SK-N-SH (cell line): Measurements from ENCODE around the gene ZDHHC11B. TPM values are rescaled to one million over a fixed set of nuclear protein-coding genes. Genes with fewer than 3 reads are reported as not detected.
"Not testable (repeated sequence)": the region's sequence is repeated elsewhere in the genome, so short reads cannot be mapped to it uniquely, and the experiment has no call there.

ENCODE experiments used
- CTCF ChIA-PET: fragments of 300-600, 350-600 bp; formaldehyde crosslinking; extraction: SDS; loops from one replicate; lab custom pipeline; 2021; lab: Yijun Ruan, JAX
- POLR2A ChIA-PET: fragments of 350-600 bp; sonication (Branson Sonifier 250); formaldehyde crosslinking; extraction: SDS; loops from one replicate; lab custom pipeline; 2020; ENCODE audit warnings: antibody characterized with exemption, inconsistent platforms; lab: Yijun Ruan, JAX
- DNase-seq: peaks from one replicate; pipeline ENCODE4 v3.0.0; 2012
- H2AFZ ChIP-seq: fragments of 200-600 bp; sonication (generic); 2 replicates; pipeline ENCODE4 v1.8.1; 2016; ENCODE audit warnings: antibody characterized with exemption, mild to moderate bottlenecking, low read depth
- H3F3A ChIP-seq: fragments of 200-600 bp; sonication (generic); replicated peaks from 2 replicates; pipeline ENCODE3; 2016; ENCODE audit warnings: antibody characterized with exemption, mild to moderate bottlenecking; ENCODE audit not compliant: insufficient read depth
- H3K27ac ChIP-seq, 2 experiments: fragments of 200-500 bp in 1 of 2; fragments of 200-600 bp in 1 of 2; sonication (Bioruptor generic) in 1 of 2; sonication (generic), shearing (Covaris generic) in 1 of 2; 2 replicates each; pipeline versions ENCODE4 v1.5.1 to v1.6.1; 2014 to 2016; ENCODE audit warnings: low read depth in 2 of 2, inconsistent platforms in 1 of 2, low read length in 1 of 2, mild to moderate bottlenecking in 1 of 2, mixed read lengths in 1 of 2
- H3K27me3 ChIP-seq: fragments of 200-600 bp; sonication (generic), shearing (Covaris generic); 2 replicates; pipeline ENCODE4 v1.6.1; 2016; ENCODE audit warnings: mixed run types; ENCODE audit not compliant: insufficient read depth
- H3K36me3 ChIP-seq, 2 experiments: fragments of 200-500 bp in 1 of 2; fragments of 200-600 bp in 1 of 2; sonication (Bioruptor generic) in 1 of 2; sonication (generic) in 1 of 2; replicated peaks in 1 of 2; 2 replicates each; pipeline versions ENCODE3 to v1.5.1; 2014 to 2016; ENCODE audit warnings: low read length in 1 of 2, mild to moderate bottlenecking in 1 of 2; ENCODE audit not compliant: insufficient read depth in 2 of 2, control insufficient read depth in 1 of 2
- H3K4me1 ChIP-seq, 2 experiments: fragments of 200-500 bp in 1 of 2; fragments of 200-600 bp in 1 of 2; sonication (Bioruptor generic) in 1 of 2; sonication (generic), shearing (Covaris generic) in 1 of 2; 2 replicates each; pipeline versions ENCODE4 v1.5.1 to v1.6.1; 2014 to 2016; ENCODE audit warnings: low read depth in 1 of 2, low read length in 1 of 2, mixed run types in 1 of 2; ENCODE audit not compliant: insufficient read depth in 2 of 2, control insufficient read depth in 1 of 2
- H3K4me2 ChIP-seq: fragments of 200-600 bp; sonication (generic), shearing (Covaris generic); 2 replicates; pipeline ENCODE4 v1.6.1; 2017; ENCODE audit warnings: mixed run types
- H3K4me3 ChIP-seq, 2 experiments: fragments of 200-500 bp in 1 of 2; fragments of 200-600 bp in 1 of 2; sonication (Bioruptor generic) in 1 of 2; sonication (generic), shearing (Covaris generic) in 1 of 2; 2 replicates each; pipeline versions ENCODE4 v1.5.1 to v1.8.1; 2014 to 2016; ENCODE audit warnings: low read depth in 2 of 2, inconsistent platforms in 1 of 2, low read length in 1 of 2, mild to moderate bottlenecking in 1 of 2, mixed read lengths in 1 of 2, moderate library complexity in 1 of 2
- H3K79me2 ChIP-seq: fragments of 200-600 bp; sonication (generic); 2 replicates; pipeline ENCODE4 v1.8.1; 2017; ENCODE audit warnings: mild to moderate bottlenecking; ENCODE audit not compliant: insufficient read depth
- H3K9ac ChIP-seq: fragments of 200-600 bp; sonication (generic); 2 replicates; pipeline ENCODE4 v1.6.1; 2017; ENCODE audit warnings: mixed run types
- H3K9me2 ChIP-seq: fragments of 200-600 bp; sonication (generic); 2 replicates; pipeline ENCODE4 v1.6.1; 2017; ENCODE audit warnings: mixed run types
- H3K9me3 ChIP-seq: fragments of 200-600 bp; sonication (generic); 2 replicates; pipeline ENCODE4 v1.6.1; 2017; ENCODE audit warnings: mixed run types, mild to moderate bottlenecking, moderate library complexity
- H4K20me1 ChIP-seq: fragments of 200-600 bp; sonication (generic); 2 replicates; pipeline ENCODE4 v1.6.1; 2017; ENCODE audit warnings: mild to moderate bottlenecking, mixed run types; ENCODE audit not compliant: insufficient read depth
- CHD2 ChIP-seq: fragments of 150-350 bp; IDR thresholded peaks from 2 replicates; pipeline ENCODE4 v1.6.1; 2018; ENCODE audit warnings: low read length; ENCODE audit not compliant: partially characterized antibody
- CTCF ChIP-seq: fragments of 200-600 bp; sonication (generic); IDR thresholded peaks from 2 replicates; pipeline ENCODE4 v1.6.1; 2017; ENCODE audit warnings: antibody characterized with exemption, mild to moderate bottlenecking, moderate library complexity
- EP300 ChIP-seq, 2 experiments: IDR thresholded peaks; 2 replicates each; pipeline versions ENCODE4 v1.4.0 to v1.6.1; 2012; ENCODE audit warnings: borderline replicate concordance in 1 of 2, low read depth in 1 of 2, low read length in 1 of 2
- EZH2phosphoT487 ChIP-seq: fragments of 200-600 bp; sonication (generic); IDR thresholded peaks from 2 replicates; pipeline ENCODE4 v1.6.1; 2017; ENCODE audit warnings: low read depth, mixed run types, mild to moderate bottlenecking, antibody characterized with exemption, moderate library complexity, borderline replicate concordance
- FOXJ3 ChIP-seq: sonication (generic); formaldehyde crosslinking; IDR thresholded peaks from 2 replicates; pipeline ENCODE4 v1.5.1; 2020; ENCODE audit warnings: mild to moderate bottlenecking, missing genetic modification reagents
- FOXM1 ChIP-seq: IDR thresholded peaks from 2 replicates; pipeline ENCODE4 v1.4.0; 2012; ENCODE audit warnings: low read depth, mild to moderate bottlenecking
- GABPA ChIP-seq: IDR thresholded peaks from 2 replicates; pipeline ENCODE4 v1.4.0; 2012; ENCODE audit warnings: low read depth, mild to moderate bottlenecking
- GATA2 ChIP-seq: sonication (generic); formaldehyde crosslinking; IDR thresholded peaks from 2 replicates; pipeline ENCODE4 v1.5.0; 2020; ENCODE audit warnings: mild to moderate bottlenecking, missing genetic modification reagents
- MEF2A ChIP-seq: IDR thresholded peaks from 2 replicates; pipeline ENCODE4 v1.4.0; 2012; ENCODE audit warnings: low read depth, borderline replicate concordance
- NRF1 ChIP-seq: IDR thresholded peaks from 2 replicates; pipeline ENCODE4 v1.6.1; 2012; ENCODE audit warnings: low read depth, mild to moderate bottlenecking, low read length
- POLR2AphosphoS5 ChIP-seq: IDR thresholded peaks from 2 replicates; pipeline ENCODE4 v1.6.1; 2012; ENCODE audit warnings: low read depth, low read length
- RCOR1 ChIP-seq: fragments of 150-350 bp; IDR thresholded peaks from 2 replicates; pipeline ENCODE4 v1.6.1; 2017; ENCODE audit warnings: antibody characterized with exemption, low read length
- RFX5 ChIP-seq: IDR thresholded peaks from 2 replicates; pipeline ENCODE4 v1.6.1; 2012; ENCODE audit warnings: mild to moderate bottlenecking, improper control_type of control experiment, low read length
- SIN3A ChIP-seq: IDR thresholded peaks from 2 replicates; pipeline ENCODE4 v1.6.1; 2012; ENCODE audit warnings: low read depth, mild to moderate bottlenecking, low read length, moderate library complexity, borderline replicate concordance
- SMC3 ChIP-seq: IDR thresholded peaks from 2 replicates; pipeline ENCODE4 v1.6.1; 2012; ENCODE audit warnings: low read depth, low read length, improper control_type of control experiment
- TCF12 ChIP-seq: IDR thresholded peaks from 2 replicates; pipeline ENCODE4 v1.4.0; 2012
- ZBTB33 ChIP-seq: IDR thresholded peaks from 2 replicates; pipeline ENCODE4 v1.4.0; 2012; ENCODE audit warnings: low read depth, borderline replicate concordance
- WGBS: methylation state at CpG from one replicate; pipeline ENCODE4 v1.1.6; 2017; ENCODE audit warnings: low lambda C conversion rate; 5-methylcytosine and 5-hydroxymethylcytosine counted together
- polyA plus RNA-seq, 3 experiments: library from polyadenylated mRNA; depleted of rRNA; stranded (reverse); fragments of >200 nt; gene quantifications; 2 replicates each; pipeline ENCODE4 v1.2.3, GENCODE V29; 2012
- TF ChIP-seq, protein P1 (sequence below): IDR thresholded peaks from 2 replicates; pipeline ENCODE4 v1.4.0; 2012; ENCODE audit warnings: low read depth
- TF ChIP-seq, protein P2 (sequence below): IDR thresholded peaks from 2 replicates; pipeline ENCODE4 v1.6.1; 2012; ENCODE audit warnings: mild to moderate bottlenecking, low read depth, low read length, moderate library complexity

ZDHHC11B gene
- polyA plus RNA-seq, 1 of the 3 experiments (the other 2 are of a cell fraction), result not detected

DNA sequence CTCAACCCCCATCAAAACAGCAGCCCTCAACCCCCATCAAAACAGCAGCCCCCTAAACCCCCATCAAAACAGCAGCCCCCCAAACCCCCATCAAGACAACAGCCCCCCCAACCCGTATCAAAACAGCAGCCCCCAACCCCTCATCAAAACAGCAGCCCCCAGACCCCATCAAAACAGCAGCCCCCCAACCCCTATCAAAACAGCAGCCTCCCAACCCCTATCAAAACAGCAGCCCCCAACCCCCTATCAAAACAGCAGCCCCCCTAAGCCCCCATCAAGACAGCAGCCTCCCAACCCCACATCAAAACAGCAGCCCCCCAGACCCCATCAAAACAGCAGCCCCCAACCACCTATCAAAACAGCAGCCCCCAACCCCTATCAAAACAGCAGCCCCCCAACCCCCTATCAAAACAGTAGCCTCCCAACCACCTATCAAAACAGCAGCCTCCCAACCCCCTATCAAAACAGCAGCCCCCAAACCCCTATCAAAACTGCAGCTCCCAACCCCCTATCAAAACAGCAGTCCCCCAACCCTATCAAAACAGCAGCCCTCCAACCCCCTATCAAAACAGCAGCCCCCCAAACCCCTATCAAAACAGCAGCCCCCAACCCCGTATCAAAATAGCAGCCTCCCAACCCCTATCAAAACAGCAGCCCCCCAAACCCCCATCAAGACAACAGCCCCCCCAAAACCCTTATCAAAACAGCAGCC is 92.6 kb downstream of the ZDHHC11B start:
- CTCF ChIA-PET, result no interaction called here
- peak; percentile 33 for DNase-seq
- no peaks in the 10 kb centered on the region for H3F3A ChIP-seq
- H3K79me2 ChIP-seq, result no peaks in the 10 kb centered on the region
- TF ChIP-seq GABPA (no peak), RCOR1 (no peak), FOXJ3 (CRISPR knock-in tag) (no peak), GATA2 (CRISPR knock-in tag) (no peak), POLR2AphosphoS5 (no peak), CTCF (no peak), FOXM1 (no peak), TCF12 (no peak), EZH2phosphoT487 (no peak), ZBTB33 (no peak), EP300 (IDR thresholded peaks at IDR 0.05; ENCODE audit: borderline replicate concordance in 1 of 2, low read depth in 1 of 2, low read length in 1 of 2) (no peak), RFX5 (no peak), SIN3A (no peak), MEF2A (no peak), CHD2 (no peak), SMC3 (no peak), NRF1 (no peak)
- TF ChIP-seq, protein P1, sequence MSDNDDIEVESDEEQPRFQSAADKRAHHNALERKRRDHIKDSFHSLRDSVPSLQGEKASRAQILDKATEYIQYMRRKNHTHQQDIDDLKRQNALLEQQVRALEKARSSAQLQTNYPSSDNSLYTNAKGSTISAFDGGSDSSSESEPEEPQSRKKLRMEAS, result no peak
- TF ChIP-seq, protein P2, sequence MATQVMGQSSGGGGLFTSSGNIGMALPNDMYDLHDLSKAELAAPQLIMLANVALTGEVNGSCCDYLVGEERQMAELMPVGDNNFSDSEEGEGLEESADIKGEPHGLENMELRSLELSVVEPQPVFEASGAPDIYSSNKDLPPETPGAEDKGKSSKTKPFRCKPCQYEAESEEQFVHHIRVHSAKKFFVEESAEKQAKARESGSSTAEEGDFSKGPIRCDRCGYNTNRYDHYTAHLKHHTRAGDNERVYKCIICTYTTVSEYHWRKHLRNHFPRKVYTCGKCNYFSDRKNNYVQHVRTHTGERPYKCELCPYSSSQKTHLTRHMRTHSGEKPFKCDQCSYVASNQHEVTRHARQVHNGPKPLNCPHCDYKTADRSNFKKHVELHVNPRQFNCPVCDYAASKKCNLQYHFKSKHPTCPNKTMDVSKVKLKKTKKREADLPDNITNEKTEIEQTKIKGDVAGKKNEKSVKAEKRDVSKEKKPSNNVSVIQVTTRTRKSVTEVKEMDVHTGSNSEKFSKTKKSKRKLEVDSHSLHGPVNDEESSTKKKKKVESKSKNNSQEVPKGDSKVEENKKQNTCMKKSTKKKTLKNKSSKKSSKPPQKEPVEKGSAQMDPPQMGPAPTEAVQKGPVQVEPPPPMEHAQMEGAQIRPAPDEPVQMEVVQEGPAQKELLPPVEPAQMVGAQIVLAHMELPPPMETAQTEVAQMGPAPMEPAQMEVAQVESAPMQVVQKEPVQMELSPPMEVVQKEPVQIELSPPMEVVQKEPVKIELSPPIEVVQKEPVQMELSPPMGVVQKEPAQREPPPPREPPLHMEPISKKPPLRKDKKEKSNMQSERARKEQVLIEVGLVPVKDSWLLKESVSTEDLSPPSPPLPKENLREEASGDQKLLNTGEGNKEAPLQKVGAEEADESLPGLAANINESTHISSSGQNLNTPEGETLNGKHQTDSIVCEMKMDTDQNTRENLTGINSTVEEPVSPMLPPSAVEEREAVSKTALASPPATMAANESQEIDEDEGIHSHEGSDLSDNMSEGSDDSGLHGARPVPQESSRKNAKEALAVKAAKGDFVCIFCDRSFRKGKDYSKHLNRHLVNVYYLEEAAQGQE, result no peak
- H3K4me3 ChIP-seq, result peak overlapping the region in 1 of 2 experiments; percentile 41; a peak in 1 of 4 replicates
- H2AFZ ChIP-seq, result no peak overlapping the region
- H3K9me3 ChIP-seq, result no peaks in the 10 kb centered on the region
- H3K36me3 ChIP-seq, result no peaks in the 10 kb centered on the region
- no peak overlapping the region for H3K27ac ChIP-seq
- H3K4me1 ChIP-seq, result no peaks in the 10 kb centered on the region; a peak in 1 of 4 replicates
- no peak overlapping the region for H3K4me2 ChIP-seq
- no peaks in the 10 kb centered on the region for H4K20me1 ChIP-seq
- no peak overlapping the region for H3K9ac ChIP-seq
- POLR2A ChIA-PET, result no interaction called here
- H3K27me3 ChIP-seq, result no peaks in the 10 kb centered on the region; the same call in 1 of the 2 replicates
- H3K9me2 ChIP-seq, result no peaks in the 10 kb centered on the region
- 13% methylated on average over 2 of the region's 2 CpGs for WGBS

DNA sequence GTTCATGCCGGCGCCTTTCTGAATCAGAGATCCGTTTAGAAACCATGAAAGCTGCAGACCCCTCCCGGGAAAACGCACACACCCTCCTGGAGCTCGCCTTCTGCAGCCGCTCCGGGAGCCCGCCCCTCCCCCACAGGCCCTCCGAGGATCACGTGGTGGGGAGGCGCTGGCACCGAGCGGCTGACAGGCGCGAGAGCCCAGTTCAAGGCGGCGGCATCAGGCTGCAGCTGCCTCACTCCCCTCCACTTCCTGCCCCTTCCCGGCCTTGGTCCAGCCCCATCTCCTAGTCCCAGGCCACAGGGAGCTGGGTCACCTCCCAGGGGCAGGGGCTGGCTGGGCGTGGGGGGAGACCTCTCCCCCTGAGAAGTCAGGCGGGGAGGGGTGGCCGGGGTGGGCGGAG is 93.5 kb downstream of the ZDHHC11B start:
- H3F3A ChIP-seq, H3K79me2 ChIP-seq, H4K20me1 ChIP-seq, H2AFZ ChIP-seq, H3K36me3 ChIP-seq, CTCF ChIA-PET, H3K9ac ChIP-seq, H3K9me3 ChIP-seq, H3K27me3 ChIP-seq, DNase-seq, H3K4me1 ChIP-seq, H3K27ac ChIP-seq, H3K9me2 ChIP-seq, POLR2A ChIA-PET, H3K4me2 ChIP-seq, H3K4me3 ChIP-seq: not testable (repeated sequence)
- WGBS, result no CpG with 5 or more reads among the region's 23 CpGs
